HepG2 (cell line): ENCODE measurements around the gene HOXA11. TPM values are rescaled to one million over a fixed set of nuclear protein-coding genes. Genes with fewer than 3 reads are reported as not detected.

Experiments
- ATAC-seq: fragments of 200-7000 bp; cut with Tn5 transposase; 3 replicates; pipeline ENCODE4 v1.9.1; 2020; ENCODE audit warnings: mild to moderate bottlenecking, moderate library complexity
- BruUV-seq: library from RNA; stranded (reverse); fragments of 400-500 nt; replicated peaks from 2 replicates; lab custom pipeline; 2021; lab: Mats Ljungman, UMichigan
- CTCF ChIA-PET: fragments of 300-600 bp; formaldehyde crosslinking; extraction: SDS; loops from one replicate; lab custom pipeline; 2021; ENCODE audit warnings: low total read pairs, inconsistent platforms, low intra/inter-chr PET ratio; lab: Yijun Ruan, JAX
- POLR2A ChIA-PET: fragments of 350-600 bp; sonication (Branson Sonifier 250); formaldehyde crosslinking; loops from one replicate; lab custom pipeline; 2020; ENCODE audit warnings: antibody characterized with exemption, inconsistent platforms; lab: Yijun Ruan, JAX
- DNase-seq: peaks from one replicate; pipeline ENCODE4 v3.0.0-alpha.2; 2015; ENCODE audit warnings: low spot score
- FAIRE-seq: peaks from 3 replicates; lab custom pipeline; 2011; peaks lifted over from hg19 to GRCh38; lab: Jason Lieb, UNC
- H2AFZ ChIP-seq: one replicate; pipeline ENCODE4 v1.6.1; 2011; ENCODE audit warnings: low read length, inconsistent platforms
- H3K27ac ChIP-seq: fragments of 300-600 bp; 3 replicates; pipeline ENCODE4 v1.8.0; 2011; ENCODE audit warnings: mixed run types, mild to moderate bottlenecking, mixed read lengths, low read length, inconsistent platforms; ENCODE audit not compliant: insufficient read depth; ENCODE audit errors: extremely low read length
- H3K27me3 ChIP-seq, 2 experiments: fragments of 200-600 bp in 1 of 2; 2 replicates in 1 of 2; 3 replicates in 1 of 2; pipeline versions ENCODE4 v1.6.0 to v1.8.0; 2011; ENCODE audit warnings: low read length in 2 of 2, mild to moderate bottlenecking in 2 of 2, moderate library complexity in 2 of 2, inconsistent platforms in 1 of 2; ENCODE audit not compliant: insufficient read depth in 2 of 2, control insufficient read depth in 1 of 2
- H3K36me3 ChIP-seq, 2 experiments: fragments of 200-600 bp in 1 of 2; replicated peaks in 1 of 2; 2 replicates in 1 of 2; 3 replicates in 1 of 2; pipeline versions ENCODE4 v1.5.1 to v1.8.0; 2011; ENCODE audit warnings: low read length in 2 of 2, inconsistent platforms in 1 of 2; ENCODE audit not compliant: insufficient read depth in 2 of 2, control insufficient read depth in 1 of 2
- H3K4me1 ChIP-seq: 2 replicates; pipeline ENCODE4 v1.5.1; 2012; ENCODE audit warnings: low read length, inconsistent platforms; ENCODE audit not compliant: insufficient read depth
- H3K4me2 ChIP-seq: 2 replicates; pipeline ENCODE4 v1.6.0; 2011; ENCODE audit warnings: low read depth, low read length, inconsistent platforms
- H3K4me3 ChIP-seq, 3 experiments: fragments of 200-600 bp in 1 of 3; sonication (generic), shearing (Covaris generic) in 1 of 3; replicated peaks in 1 of 3; 2 replicates each; pipeline ENCODE4 v1.5.1; 2011 to 2016; ENCODE audit warnings: low read length in 3 of 3, inconsistent platforms in 2 of 3, low read depth in 2 of 3, mild to moderate bottlenecking in 2 of 3, control low read depth in 1 of 3, mixed read lengths in 1 of 3; ENCODE audit not compliant: insufficient read depth in 1 of 3
- H3K79me2 ChIP-seq: one replicate; pipeline ENCODE4 v1.6.1; 2011; ENCODE audit warnings: low read length, inconsistent platforms; ENCODE audit not compliant: insufficient read depth
- H3K9ac ChIP-seq: 2 replicates; pipeline ENCODE4 v1.6.0; 2011; ENCODE audit warnings: mild to moderate bottlenecking, low read depth, low read length, inconsistent platforms; ENCODE audit not compliant: insufficient read depth
- H3K9me3 ChIP-seq: 2 replicates; pipeline ENCODE4 v1.5.1; 2012; ENCODE audit warnings: mild to moderate bottlenecking, low read length
- H4K20me1 ChIP-seq: 2 replicates; pipeline ENCODE4 v1.6.0; 2011; ENCODE audit warnings: inconsistent platforms, mild to moderate bottlenecking, low read length, moderate library complexity; ENCODE audit not compliant: insufficient read depth
- AGO2 ChIP-seq: fragments of 200-400 bp; formaldehyde crosslinking; optimal IDR thresholded peaks from 2 replicates; pipeline ENCODE3; 2017; ENCODE audit warnings: mild to moderate bottlenecking, low read depth, low read length, moderate library complexity
- ARID3A ChIP-seq: IDR thresholded peaks from 2 replicates; pipeline ENCODE4 v1.6.1; 2012; ENCODE audit warnings: low read depth, low read length, improper control_type of control experiment
- BRCA1 ChIP-seq: sonication (generic); formaldehyde crosslinking; IDR thresholded peaks from 2 replicates; pipeline ENCODE4 v1.4.0; 2020; ENCODE audit warnings: missing genetic modification reagents
- CCDC6 ChIP-seq: sonication (generic); formaldehyde crosslinking; IDR thresholded peaks from 2 replicates; pipeline ENCODE4 v1.8.1; 2022; ENCODE audit warnings: mild to moderate bottlenecking, missing genetic modification reagents, moderate library complexity
- ELF3 ChIP-seq: IDR thresholded peaks from 2 replicates; pipeline ENCODE4 v1.6.1; 2016; ENCODE audit warnings: missing genetic modification reagents, missing compliant biosample characterization
- EP300 ChIP-seq, 3 experiments: sonication (generic) in 1 of 3; formaldehyde crosslinking in 1 of 3; IDR thresholded peaks; 2 replicates each; pipeline versions ENCODE4 v1.5.1 to v1.6.1; 2011 to 2020; ENCODE audit warnings: low read depth in 2 of 3, low read length in 2 of 3, borderline replicate concordance in 1 of 3, improper control_type of control experiment in 1 of 3, mild to moderate bottlenecking in 1 of 3, missing genetic modification reagents in 1 of 3, moderate library complexity in 1 of 3
- ETV5 ChIP-seq: IDR thresholded peaks from 2 replicates; pipeline ENCODE4 v1.6.1; 2018; ENCODE audit warnings: missing biosample characterization, missing genetic modification reagents, inconsistent platforms, borderline replicate concordance
- MIER2 ChIP-seq: IDR thresholded peaks from 2 replicates; pipeline ENCODE4 v1.6.1; 2016; ENCODE audit warnings: missing biosample characterization, missing genetic modification reagents
- MLX ChIP-seq: IDR thresholded peaks from 2 replicates; pipeline ENCODE4 v1.6.1; 2016
- SKI ChIP-seq: fragments of 450-650 bp; IDR thresholded peaks from one replicate; pipeline ENCODE4 v1.6.1; 2018; ENCODE audit warnings: mild to moderate bottlenecking; ENCODE audit not compliant: partially characterized antibody
- TOPORS ChIP-seq: sonication (generic); formaldehyde crosslinking; IDR thresholded peaks from 2 replicates; pipeline ENCODE4 v1.8.0; 2023; ENCODE audit warnings: mild to moderate bottlenecking, missing genetic modification reagents
- ZBTB42 ChIP-seq: sonication (generic); formaldehyde crosslinking; IDR thresholded peaks from 2 replicates; pipeline ENCODE4 v1.5.0; 2020; ENCODE audit warnings: mild to moderate bottlenecking, missing genetic modification reagents
- ZNF281 ChIP-seq: sonication (generic); formaldehyde crosslinking; IDR thresholded peaks from 2 replicates; pipeline ENCODE4 v1.4.0; 2020; ENCODE audit warnings: missing genetic modification reagents, borderline replicate concordance
- ZNF503 ChIP-seq: sonication (generic); formaldehyde crosslinking; IDR thresholded peaks from 2 replicates; pipeline ENCODE4 v1.4.0; 2020; ENCODE audit warnings: missing genetic modification reagents
- ZNF547 ChIP-seq: sonication (generic); formaldehyde crosslinking; IDR thresholded peaks from 2 replicates; pipeline ENCODE4 v1.5.1; 2020; ENCODE audit warnings: mild to moderate bottlenecking, missing genetic modification reagents
- ZNF605 ChIP-seq: sonication (generic); formaldehyde crosslinking; IDR thresholded peaks from 2 replicates; pipeline ENCODE4 v1.8.0; 2022; ENCODE audit warnings: mild to moderate bottlenecking, missing genetic modification reagents
- ZNF7 ChIP-seq: IDR thresholded peaks from 2 replicates; pipeline ENCODE4 v1.6.1; 2016; ENCODE audit warnings: missing biosample characterization, missing genetic modification reagents
- ZNF713 ChIP-seq: sonication (generic); formaldehyde crosslinking; IDR thresholded peaks from 2 replicates; pipeline ENCODE4 v1.4.0; 2020; ENCODE audit warnings: mild to moderate bottlenecking, missing genetic modification reagents
- ZNF761 ChIP-seq: sonication (generic); formaldehyde crosslinking; conservative IDR thresholded peaks from 2 replicates; pipeline ENCODE4 v1.4.0; 2020; ENCODE audit warnings: mild to moderate bottlenecking, missing genetic modification reagents
- WGBS: methylation state at CpG from one replicate; pipeline ENCODE4 v1.1.6; 2017; ENCODE audit warnings: low lambda C conversion rate; 5-methylcytosine and 5-hydroxymethylcytosine counted together
- in situ Hi-C: cut with HindIII; loops from 2 replicates; pipeline ENCODE4 v1.10.0; 2017; ENCODE audit warnings: low pct_unique_long_range_greater_than_20kb; ENCODE audit not compliant: extremely low pct_ligation_motif_present
- intact Hi-C: fragments of 100-400 bp; cut with micrococcal nuclease; formaldehyde crosslinking; loops from one replicate; pipeline ENCODE4 v1.10.0; 2022; ENCODE audit not compliant: unreplicated experiment
- polyA plus RNA-seq, 8 experiments: library from polyadenylated mRNA; depleted of rRNA in 3 of 8; stranded (reverse) in 7 of 8; unstranded in 1 of 8; fragments of >200 nt; fragmentation: Illumina TruSeq in 4 of 8; extraction: Trizol in 4 of 8; gene quantifications; 2 replicates each; pipeline versions ENCODE4 v1.2.1 to v1.2.3, GENCODE V29; 2011 to 2016; ENCODE audit warnings: low read depth in 4 of 8, missing spikeins in 1 of 8, mixed read lengths in 1 of 8; ENCODE audit not compliant: insufficient read depth in 1 of 8
- total RNA-seq, 5 experiments: library from RNA; depleted of rRNA; stranded (reverse); fragments of >200 nt; fragmentation: Illumina TruSeq; extraction: Trizol; gene quantifications; 2 replicates each; pipeline ENCODE4 v1.2.3, GENCODE V29; 2016; ENCODE audit warnings: low read depth in 1 of 5

The HOXA11 gene
- total and polyA plus RNA-seq, 2 of the 13 experiments (the other 11 are each of a cell fraction or from before 2014, with no cell fraction given), result not detected

GRCh38 chr7:27131390-27131819 lies 53.6 kb downstream of the HOXA11 start:
- Histone ChIP-seq H3K9me3 (no peaks in the 10 kb centered on the region), H3K4me2 (peak overlapping the region; percentile 91), H3K79me2 (no peaks in the 10 kb centered on the region), H3K36me3 (no peaks in the 10 kb centered on the region), H3K9ac (peak overlapping the region; percentile 82), H3K27ac (peak overlapping the region; percentile 78), H4K20me1 (no peaks in the 10 kb centered on the region), H3K27me3 (no peaks in the 10 kb centered on the region), H3K4me3 (peak overlapping the region; percentile 62 to 88 (median 69)), H3K4me1 (peaks cover 90% of the 10 kb centered on the region), H2AFZ (no peak overlapping the region)
- ChIA-PET CTCF (no interaction called here), POLR2A (interaction anchor here (0.8 to 5.0 kb wide), 14 partner anchors 10 to 783 kb away, joined by 3 to 118 read pairs (median 5); partner anchors contain the start of genes HOXA1, HOXA3, HOXA5 and SKAP2)
- intact Hi-C loops, result loop anchor here (5.0 kb wide), 1 partner anchor 164 kb away; no protein-coding TSS in a partner anchor
- ATAC-seq (no peak), FAIRE-seq (peak; percentile 15), DNase-seq (no peak)
- WGBS, result 74% methylated on average over 12 of the region's 12 CpGs
- TSS peak; percentile 51 for BruUV-seq
- in situ Hi-C loops, result no loop called here
- TF ChIP-seq ZNF281 (CRISPR knock-in tag), result no peak
- TF ChIP-seq ELF3 (CRISPR knock-in tag), result no peak
- no peak for TF ChIP-seq CCDC6 (CRISPR knock-in tag)
- TF ChIP-seq ZBTB42 (CRISPR knock-in tag), result no peak
- TF ChIP-seq MLX (CRISPR knock-in tag), result no peak
- no peak for TF ChIP-seq ARID3A
- TF ChIP-seq ZNF7 (CRISPR knock-in tag), result no peak
- TF ChIP-seq TOPORS (CRISPR knock-in tag), result no peak
- no peak for TF ChIP-seq EP300 (IDR thresholded peaks at IDR 0.05; ENCODE audit: low read depth in 2 of 2, low read length in 2 of 2)
- no peak for TF ChIP-seq EP300 (CRISPR knock-in tag; IDR thresholded peaks at IDR 0.05; ENCODE audit: borderline replicate concordance)
- TF ChIP-seq ZNF547 (CRISPR knock-in tag), result no peak
- TF ChIP-seq AGO2, result no peak
- no peak for TF ChIP-seq MIER2 (CRISPR knock-in tag)
- no peak for TF ChIP-seq BRCA1 (CRISPR knock-in tag)
- no peak for TF ChIP-seq ZNF713 (CRISPR knock-in tag)
- no peak for TF ChIP-seq SKI
- TF ChIP-seq ZNF503 (CRISPR knock-in tag), result 0 out of 2 replicates have a peak, but pooled peaks have one; percentile 12
- 0 out of 2 replicates have a peak, but pooled peaks have one; percentile 7 for TF ChIP-seq ZNF605
- TF ChIP-seq ZNF761 (CRISPR knock-in tag), result no peak
- no peak for TF ChIP-seq ETV5
